MCF 10A (cell line): ENCODE results near the gene ANKZF1. TPM values are rescaled to one million over a fixed set of nuclear protein-coding genes. Genes with fewer than 3 reads are reported as not detected.

ENCODE experiments used
- BruUV-seq: library from RNA; stranded (reverse); fragments of 400-500 nt; replicated peaks from 2 replicates; lab custom pipeline; 2021; lab: Mats Ljungman, UMichigan
- CTCF ChIA-PET: fragments of 300-600 bp; sonication (Branson Sonifier 250); formaldehyde crosslinking; extraction: SDS; loops from one replicate; lab custom pipeline; 2021; ENCODE audit warnings: antibody characterized with exemption, inconsistent platforms; lab: Yijun Ruan, JAX
- POLR2A ChIA-PET: fragments of 300-600, 350-650 bp; sonication (Branson Sonifier 250); formaldehyde crosslinking; extraction: SDS; loops from one replicate; lab custom pipeline; 2020; ENCODE audit warnings: antibody characterized with exemption, inconsistent platforms; lab: Yijun Ruan, JAX
- DNase-seq: peaks from one replicate; pipeline ENCODE4 v3.0.0-alpha.2; 2018; ENCODE audit not compliant: unreplicated experiment
- H3K27ac Mint-ChIP-seq: one replicate; pipeline ENCODE4 v1.8.0; 2022; ENCODE audit warnings: mild to moderate bottlenecking, low read depth, mixed read lengths; ENCODE audit not compliant: unreplicated experiment
- H3K27me3 Mint-ChIP-seq: one replicate; pipeline ENCODE4 v1.8.0; 2022; ENCODE audit warnings: mixed read lengths; ENCODE audit not compliant: insufficient read depth, unreplicated experiment
- H3K36me3 Mint-ChIP-seq: one replicate; pipeline ENCODE4 v1.8.0; 2022; ENCODE audit warnings: mild to moderate bottlenecking, moderate library complexity, mixed read lengths; ENCODE audit not compliant: insufficient read depth, unreplicated experiment
- H3K4me1 Mint-ChIP-seq: one replicate; pipeline ENCODE4 v1.8.0; 2022; ENCODE audit warnings: mixed read lengths; ENCODE audit not compliant: insufficient read depth, unreplicated experiment
- H3K4me3 Mint-ChIP-seq: one replicate; pipeline ENCODE4 v1.8.0; 2022; ENCODE audit warnings: mild to moderate bottlenecking, moderate library complexity, mixed read lengths; ENCODE audit not compliant: unreplicated experiment
- H3K9me3 Mint-ChIP-seq: one replicate; pipeline ENCODE4 v1.8.0; 2022; ENCODE audit warnings: mixed read lengths; ENCODE audit not compliant: unreplicated experiment
- intact Hi-C: fragments of 100-400 bp; cut with micrococcal nuclease; formaldehyde crosslinking; loops from 2 replicates; pipeline ENCODE4 v1.14.1; 2022
- total RNA-seq: library from RNA; stranded (reverse); gene quantifications from 2 replicates; pipeline ENCODE4 v1.2.3, GENCODE V29; 2022
- TF ChIP-seq, protein P1 (sequence below): fragments of 200-600 bp; IDR thresholded peaks from one replicate; pipeline ENCODE4 v1.8.0; 2022; ENCODE audit warnings: antibody characterized with exemption, mild to moderate bottlenecking; ENCODE audit not compliant: unreplicated experiment

Gene ANKZF1
- total RNA-seq, 1 experiment from 2014 or later: 45.6 TPM

DNA sequence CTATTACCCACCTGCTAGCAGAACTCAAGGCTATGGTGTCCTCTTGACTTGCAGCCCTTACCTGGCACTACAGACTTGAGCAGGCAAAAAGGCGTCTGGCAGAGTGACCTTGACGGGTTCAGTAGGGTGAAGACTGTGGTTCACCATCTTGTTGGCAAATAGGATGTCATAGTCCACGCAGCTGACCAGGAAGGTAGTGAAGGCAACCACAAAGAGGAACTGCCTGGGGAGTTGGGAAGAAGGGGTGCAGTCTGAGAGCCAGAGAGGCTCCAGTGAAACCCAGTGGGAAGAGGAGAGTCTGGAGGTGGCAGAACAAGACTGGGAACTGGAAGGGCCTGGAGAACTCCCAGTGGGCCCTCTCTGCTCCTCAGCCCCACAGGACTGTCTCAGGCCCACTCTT is 4.3 kb upstream of the ANKZF1 start:
- peak overlapping the region; percentile 57 for H3K27ac Mint-ChIP-seq
- intact Hi-C loops: no loop called here
- no TSS peak for BruUV-seq
- H3K9me3 Mint-ChIP-seq: no peaks in the 10 kb centered on the region
- TF ChIP-seq, protein P1, sequence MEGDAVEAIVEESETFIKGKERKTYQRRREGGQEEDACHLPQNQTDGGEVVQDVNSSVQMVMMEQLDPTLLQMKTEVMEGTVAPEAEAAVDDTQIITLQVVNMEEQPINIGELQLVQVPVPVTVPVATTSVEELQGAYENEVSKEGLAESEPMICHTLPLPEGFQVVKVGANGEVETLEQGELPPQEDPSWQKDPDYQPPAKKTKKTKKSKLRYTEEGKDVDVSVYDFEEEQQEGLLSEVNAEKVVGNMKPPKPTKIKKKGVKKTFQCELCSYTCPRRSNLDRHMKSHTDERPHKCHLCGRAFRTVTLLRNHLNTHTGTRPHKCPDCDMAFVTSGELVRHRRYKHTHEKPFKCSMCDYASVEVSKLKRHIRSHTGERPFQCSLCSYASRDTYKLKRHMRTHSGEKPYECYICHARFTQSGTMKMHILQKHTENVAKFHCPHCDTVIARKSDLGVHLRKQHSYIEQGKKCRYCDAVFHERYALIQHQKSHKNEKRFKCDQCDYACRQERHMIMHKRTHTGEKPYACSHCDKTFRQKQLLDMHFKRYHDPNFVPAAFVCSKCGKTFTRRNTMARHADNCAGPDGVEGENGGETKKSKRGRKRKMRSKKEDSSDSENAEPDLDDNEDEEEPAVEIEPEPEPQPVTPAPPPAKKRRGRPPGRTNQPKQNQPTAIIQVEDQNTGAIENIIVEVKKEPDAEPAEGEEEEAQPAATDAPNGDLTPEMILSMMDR: no peak
- no peak overlapping the region for H3K4me3 Mint-ChIP-seq
- H3K27me3 Mint-ChIP-seq: no peaks in the 10 kb centered on the region
- CTCF ChIA-PET: interaction anchor here (0.7 to 1.5 kb wide), 3 partner anchors 61 to 73 kb away, joined by 3 to 5 read pairs (median 4); no protein-coding TSS in a partner anchor
- no peak for DNase-seq
- H3K4me1 Mint-ChIP-seq: peaks cover 12% of the 10 kb centered on the region
- peaks cover 56% of the 10 kb centered on the region for H3K36me3 Mint-ChIP-seq
- POLR2A ChIA-PET: interaction anchor here (1.6 to 2.9 kb wide), 3 partner anchors 18 to 19 kb away, joined by 5 to 13 read pairs (median 6); partner anchors contain the start of genes GLB1L, STK16 and ZFAND2B

GRCh38 chr2:219228041-219228910 is 1.3 kb upstream of the ANKZF1 start:
- ChIA-PET CTCF (interaction anchor here (0.7 to 4.9 kb wide), 5 partner anchors 13 to 320 kb away, joined by 3 to 41 read pairs (median 7); no protein-coding TSS in a partner anchor), POLR2A (interaction anchor here (0.6 to 14.6 kb wide), 21 partner anchors 11 to 695 kb away, joined by 3 to 401 read pairs (median 12); partner anchors contain the start of genes ABCB6, CNPPD1, DNAJB2 and DNPEP)
- no peaks in the 10 kb centered on the region for H3K27me3 Mint-ChIP-seq
- TF ChIP-seq, protein P1: no peak
- BruUV-seq: no TSS peak
- H3K27ac Mint-ChIP-seq: peak overlapping the region; percentile 99
- DNase-seq: no peak
- peaks cover 12% of the 10 kb centered on the region for H3K4me1 Mint-ChIP-seq
- H3K9me3 Mint-ChIP-seq: no peaks in the 10 kb centered on the region
- peaks cover 64% of the 10 kb centered on the region for H3K36me3 Mint-ChIP-seq
- H3K4me3 Mint-ChIP-seq: peak overlapping the region; percentile 100
- intact Hi-C loops: loop anchor here (2.0 kb wide), 2 partner anchors 51 to 67 kb away; partner anchors contain the start of gene DNAJB2

DNA sequence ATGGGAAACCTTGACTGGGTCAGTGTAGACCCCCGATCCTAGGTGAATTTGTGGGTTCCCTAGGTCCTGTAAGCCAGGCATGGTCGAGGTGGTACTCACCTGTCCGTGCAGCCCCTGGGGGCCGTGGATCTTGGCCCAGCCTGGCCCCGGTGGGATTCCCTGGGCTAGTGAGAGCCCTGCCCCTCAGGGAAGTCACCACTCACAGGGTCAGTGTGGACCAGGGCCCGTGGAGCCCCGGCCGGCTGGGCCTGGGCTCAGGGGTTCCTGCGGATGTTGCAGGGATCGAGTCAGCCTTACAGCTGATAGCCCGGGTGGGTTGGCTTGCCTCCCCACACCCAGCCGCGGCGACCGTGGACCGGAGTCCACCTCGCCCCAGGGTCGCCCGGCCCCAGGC is 698 bp upstream of the ANKZF1 start:
- TF ChIP-seq, protein P1: no peak
- peak overlapping the region; percentile 99 for H3K27ac Mint-ChIP-seq
- no peaks in the 10 kb centered on the region for H3K9me3 Mint-ChIP-seq
- H3K4me1 Mint-ChIP-seq: peaks cover 12% of the 10 kb centered on the region
- DNase-seq: no peak
- H3K4me3 Mint-ChIP-seq: peak overlapping the region; percentile 100
- ChIA-PET CTCF (interaction anchor here (0.6 to 4.9 kb wide), 6 partner anchors 13 to 342 kb away, joined by 3 to 41 read pairs (median 8); no protein-coding TSS in a partner anchor), POLR2A (interaction anchor here (0.6 to 14.6 kb wide), 18 partner anchors 9 to 696 kb away, joined by 3 to 401 read pairs (median 14); partner anchors contain the start of genes ABCB6, CNPPD1, DNAJB2 and DNPEP)
- no TSS peak for BruUV-seq
- peaks cover 64% of the 10 kb centered on the region for H3K36me3 Mint-ChIP-seq
- H3K27me3 Mint-ChIP-seq: no peaks in the 10 kb centered on the region
- intact Hi-C loops: loop anchor here (1.0 to 2.0 kb wide), 3 partner anchors 50 to 66 kb away; partner anchors contain the start of gene DNAJB2
